BE2C (cell line): ENCODE measurements around the gene NATD1.

ENCODE experiments used
- DNase-seq: peaks from one replicate; pipeline ENCODE4 v3.0.0-alpha.2; 2020
- H3K27me3 ChIP-seq: fragments of 250-450 bp; sonication (Bioruptor Pico); 2 replicates; pipeline ENCODE4 v1.5.1; 2020; ENCODE audit warnings: mild to moderate bottlenecking
- H3K36me3 ChIP-seq: fragments of 250-450 bp; sonication (Bioruptor Pico); 2 replicates; pipeline ENCODE4 v1.5.1; 2020; ENCODE audit warnings: mild to moderate bottlenecking
- H3K4me1 ChIP-seq: fragments of 250-450 bp; sonication (Bioruptor Pico); 2 replicates; pipeline ENCODE4 v1.5.1; 2020
- H3K4me3 ChIP-seq: 2 replicates; pipeline ENCODE4 v1.5.1; 2011; ENCODE audit warnings: low read depth, low read length
- H3K9me3 ChIP-seq: fragments of 250-450 bp; sonication (Bioruptor Pico); 2 replicates; pipeline ENCODE4 v1.5.1; 2020
- TF ChIP-seq, protein P1 (sequence below): IDR thresholded peaks from 2 replicates; pipeline ENCODE4 v1.5.1; 2012; ENCODE audit warnings: mild to moderate bottlenecking, low read depth, low read length

NATD1 gene

DNA sequence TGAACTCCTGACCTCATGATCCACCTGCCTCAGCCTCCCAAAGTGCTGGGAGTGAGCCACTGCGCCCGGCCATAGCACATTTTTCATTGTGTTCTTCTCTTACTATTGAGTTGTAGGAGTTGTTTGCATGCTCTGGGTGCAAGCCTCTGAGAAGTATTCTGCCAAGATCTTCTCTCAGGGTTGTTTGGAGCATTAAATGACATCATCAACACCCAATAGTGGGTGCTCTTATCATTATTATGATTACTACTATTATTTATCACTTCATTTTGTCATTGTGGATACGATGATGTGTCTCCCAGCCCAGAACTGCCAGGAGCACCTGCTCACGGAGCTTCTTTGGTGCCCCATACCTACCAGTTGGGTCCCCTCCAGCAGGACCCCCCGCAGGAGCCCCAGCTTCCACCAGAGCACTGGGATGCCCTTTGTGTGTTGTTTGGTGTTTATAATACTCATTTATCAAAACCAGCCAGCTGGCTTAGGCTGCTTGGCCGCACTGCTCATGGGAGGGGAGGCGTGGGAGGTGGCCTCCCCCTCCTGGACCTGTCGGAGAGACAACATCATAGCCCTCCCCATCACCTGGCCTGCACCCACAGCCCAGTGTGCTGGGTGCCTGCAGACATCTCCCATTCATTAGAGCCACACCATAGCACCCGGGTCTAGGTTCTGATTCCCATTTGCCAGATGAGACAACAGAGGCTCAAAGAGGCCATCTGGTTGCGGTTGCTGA is 18.4 kb upstream of the NATD1 start:
- TF ChIP-seq, protein P1, sequence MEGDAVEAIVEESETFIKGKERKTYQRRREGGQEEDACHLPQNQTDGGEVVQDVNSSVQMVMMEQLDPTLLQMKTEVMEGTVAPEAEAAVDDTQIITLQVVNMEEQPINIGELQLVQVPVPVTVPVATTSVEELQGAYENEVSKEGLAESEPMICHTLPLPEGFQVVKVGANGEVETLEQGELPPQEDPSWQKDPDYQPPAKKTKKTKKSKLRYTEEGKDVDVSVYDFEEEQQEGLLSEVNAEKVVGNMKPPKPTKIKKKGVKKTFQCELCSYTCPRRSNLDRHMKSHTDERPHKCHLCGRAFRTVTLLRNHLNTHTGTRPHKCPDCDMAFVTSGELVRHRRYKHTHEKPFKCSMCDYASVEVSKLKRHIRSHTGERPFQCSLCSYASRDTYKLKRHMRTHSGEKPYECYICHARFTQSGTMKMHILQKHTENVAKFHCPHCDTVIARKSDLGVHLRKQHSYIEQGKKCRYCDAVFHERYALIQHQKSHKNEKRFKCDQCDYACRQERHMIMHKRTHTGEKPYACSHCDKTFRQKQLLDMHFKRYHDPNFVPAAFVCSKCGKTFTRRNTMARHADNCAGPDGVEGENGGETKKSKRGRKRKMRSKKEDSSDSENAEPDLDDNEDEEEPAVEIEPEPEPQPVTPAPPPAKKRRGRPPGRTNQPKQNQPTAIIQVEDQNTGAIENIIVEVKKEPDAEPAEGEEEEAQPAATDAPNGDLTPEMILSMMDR: no peak
- H3K4me1 ChIP-seq: no peaks in the 10 kb centered on the region
- H3K9me3 ChIP-seq: no peaks in the 10 kb centered on the region
- H3K36me3 ChIP-seq: no peaks in the 10 kb centered on the region
- no peaks in the 10 kb centered on the region for H3K27me3 ChIP-seq
- DNase-seq: no peak
- no peak overlapping the region for H3K4me3 ChIP-seq

DNA sequence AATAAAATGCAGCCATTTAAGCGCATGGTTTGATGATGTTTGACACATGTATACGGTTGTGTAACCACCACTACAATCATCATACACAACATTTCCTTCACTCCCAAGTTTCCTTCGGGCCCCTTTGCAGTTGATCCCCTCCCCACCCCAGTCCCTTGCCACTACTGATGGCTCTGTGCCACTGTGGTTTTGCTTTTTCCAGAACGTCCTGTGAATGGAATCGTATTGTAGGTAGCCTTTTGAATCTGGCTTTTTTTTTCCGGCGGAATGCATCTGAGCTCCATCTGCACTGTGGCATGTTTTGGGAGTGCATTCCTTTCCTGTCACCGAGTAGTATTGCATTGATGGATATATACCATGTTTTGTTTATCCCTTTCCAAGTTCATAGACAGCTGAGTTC is 16.2 kb upstream of the NATD1 start:
- no peaks in the 10 kb centered on the region for H3K9me3 ChIP-seq
- no peak for DNase-seq
- TF ChIP-seq, protein P1: no peak
- no peaks in the 10 kb centered on the region for H3K4me1 ChIP-seq
- H3K27me3 ChIP-seq: no peaks in the 10 kb centered on the region
- no peaks in the 10 kb centered on the region for H3K36me3 ChIP-seq
- H3K4me3 ChIP-seq: no peak overlapping the region

DNA sequence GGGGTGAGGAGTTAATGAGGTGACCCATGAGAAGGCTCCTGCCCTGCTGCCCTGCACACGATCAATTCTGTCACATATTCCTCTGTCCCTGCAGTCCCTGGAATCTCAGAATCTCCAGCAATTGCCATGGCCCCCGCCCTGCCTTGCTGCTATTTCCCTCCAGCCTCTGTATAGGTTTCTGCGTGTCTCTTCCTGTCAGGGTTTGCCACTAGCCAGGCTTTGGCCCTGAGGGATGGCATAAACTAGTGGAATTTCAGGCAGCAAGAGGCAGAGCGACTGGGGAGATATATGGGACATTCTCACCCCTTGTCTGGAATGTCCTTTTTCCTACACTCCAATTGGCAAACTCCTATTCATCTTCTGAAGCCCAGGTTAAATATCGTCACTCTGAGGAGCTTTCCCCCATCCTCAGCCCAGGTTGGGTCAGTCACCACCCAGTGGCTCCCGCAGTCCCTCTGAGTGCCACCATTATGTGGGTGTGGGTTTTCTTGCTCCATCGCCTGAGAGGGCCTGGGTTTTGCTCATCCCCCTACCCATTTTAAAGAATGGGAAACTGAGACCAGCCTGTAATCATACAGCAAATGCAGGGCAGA is 15.5 kb upstream of the NATD1 start:
- Histone ChIP-seq H3K4me3 (no peak overlapping the region), H3K4me1 (no peaks in the 10 kb centered on the region), H3K36me3 (no peaks in the 10 kb centered on the region), H3K27me3 (no peaks in the 10 kb centered on the region), H3K9me3 (no peaks in the 10 kb centered on the region)
- TF ChIP-seq, protein P1: no peak
- DNase-seq: no peak

DNA sequence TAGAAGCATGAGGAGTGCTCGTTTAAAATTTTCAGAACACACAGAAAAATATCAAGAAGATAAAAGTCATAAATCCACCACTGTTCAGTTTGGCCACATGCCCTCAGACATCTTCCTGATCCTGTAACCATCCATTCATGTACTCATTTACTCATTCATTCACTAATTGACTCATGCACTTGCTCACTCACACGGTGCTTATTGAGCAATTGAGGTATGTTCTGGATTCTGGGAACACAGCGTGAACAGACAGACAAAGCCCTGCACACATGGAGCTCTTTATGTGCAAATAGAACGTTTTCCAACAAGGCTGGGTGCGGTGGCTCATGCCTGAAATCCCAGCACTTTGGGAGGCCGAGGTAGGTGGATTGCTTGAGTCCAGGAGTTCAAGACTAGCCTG is 10.2 kb upstream of the NATD1 start:
- DNase-seq: no peak
- H3K36me3 ChIP-seq: no peaks in the 10 kb centered on the region
- TF ChIP-seq, protein P1: no peak

DNA sequence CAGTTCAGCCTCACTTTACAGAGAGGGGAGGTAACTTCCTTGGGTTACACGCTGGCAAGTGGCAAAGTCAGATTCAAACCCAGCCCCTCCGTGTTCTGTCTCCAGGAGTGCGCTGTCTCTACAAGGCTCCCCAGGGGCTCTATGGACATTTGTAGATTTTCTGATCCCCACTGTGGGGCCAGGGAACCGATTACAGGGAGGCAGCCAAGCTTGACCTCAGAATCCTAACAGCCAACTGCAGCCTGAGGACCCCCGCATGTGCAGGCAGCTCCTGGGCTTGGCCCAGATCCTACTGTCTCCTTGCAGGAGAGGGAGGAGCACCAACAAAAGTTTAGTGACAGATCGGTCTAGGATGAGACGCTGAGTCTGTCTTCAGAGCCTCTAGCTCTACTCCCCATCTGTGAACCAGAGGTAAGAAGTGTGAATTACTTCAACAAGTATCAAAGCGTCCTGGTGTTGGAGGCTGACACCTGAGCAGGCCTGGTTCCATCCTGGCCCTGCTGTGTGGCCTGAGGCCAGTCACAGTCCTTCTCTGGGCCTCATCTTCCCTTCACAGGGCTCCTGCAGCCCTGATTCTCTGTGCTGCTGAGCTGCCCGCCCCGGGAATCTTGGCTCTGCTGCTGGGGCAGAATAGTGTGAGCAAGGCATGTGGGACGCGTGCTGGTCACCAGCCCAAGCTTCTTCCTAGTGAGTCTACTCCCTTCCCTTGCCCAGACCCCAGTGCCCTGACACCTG is 9.2 kb upstream of the NATD1 start:
- no peak overlapping the region for H3K4me3 ChIP-seq
- H3K36me3 ChIP-seq: no peaks in the 10 kb centered on the region
- TF ChIP-seq, protein P1: no peak
- no peaks in the 10 kb centered on the region for H3K27me3 ChIP-seq
- no peaks in the 10 kb centered on the region for H3K4me1 ChIP-seq
- H3K9me3 ChIP-seq: no peaks in the 10 kb centered on the region
- DNase-seq: no peak

More for the DNA sequence above, 10.2 kb upstream of the NATD1 start:
- Histone ChIP-seq H3K27me3 (no peaks in the 10 kb centered on the region), H3K9me3 (no peaks in the 10 kb centered on the region), H3K4me1 (no peaks in the 10 kb centered on the region), H3K4me3 (no peak overlapping the region)

DNA sequence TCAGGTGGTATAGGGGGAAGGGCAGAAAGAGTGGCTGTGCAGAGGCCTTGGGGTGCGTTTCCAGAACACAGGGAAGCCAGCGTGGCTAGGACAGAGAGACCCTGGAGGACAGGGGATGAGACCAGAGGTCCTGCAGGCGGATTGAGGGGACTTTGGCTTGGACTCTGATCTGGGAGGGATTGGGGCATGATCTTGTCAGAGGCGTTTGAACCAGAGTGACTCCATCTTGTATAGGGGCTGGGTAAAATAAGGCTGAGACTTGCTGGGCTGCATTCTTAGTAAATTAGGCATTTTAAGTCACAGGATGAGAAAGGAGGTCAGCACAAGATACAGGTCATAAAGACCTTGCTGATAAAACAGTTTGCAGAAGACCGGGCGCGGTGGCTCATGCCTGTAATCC is 5.4 kb upstream of the NATD1 start:
- Histone ChIP-seq H3K36me3 (no peaks in the 10 kb centered on the region), H3K27me3 (no peaks in the 10 kb centered on the region), H3K4me1 (no peaks in the 10 kb centered on the region), H3K9me3 (no peaks in the 10 kb centered on the region), H3K4me3 (no peak overlapping the region)
- TF ChIP-seq, protein P1: no peak
- no peak for DNase-seq
